H1 (cell line): ENCODE measurements around the gene NT5DC3. TPM values are rescaled to one million over a fixed set of nuclear protein-coding genes. Genes with fewer than 3 reads are reported as not detected.

Experiments
- ASH2L ChIP-seq: fragments of 200-600, 300-600 bp; sonication (generic); IDR thresholded peaks from one replicate; pipeline ENCODE4 v1.7.1; 2017; ENCODE audit warnings: low read length
- ATF3 ChIP-seq: IDR thresholded peaks from 2 replicates; pipeline ENCODE4 v1.6.1; 2011; ENCODE audit warnings: low read depth, mild to moderate bottlenecking, low read length; ENCODE audit not compliant: insufficient read depth
- BRCA1 ChIP-seq: IDR thresholded peaks from 2 replicates; pipeline ENCODE4 v1.6.1; 2012; ENCODE audit warnings: low read depth, low read length, improper control_type of control experiment
- CBX8 ChIP-seq: fragments of 300-800, 300-1000 bp; sonication (generic); IDR thresholded peaks from 2 replicates; pipeline ENCODE4 v1.7.1; 2016; ENCODE audit warnings: low read depth, low read length, borderline replicate concordance
- CEBPB ChIP-seq: IDR thresholded peaks from 2 replicates; pipeline ENCODE4 v1.6.1; 2012; ENCODE audit warnings: low read depth, low read length
- CHD2 ChIP-seq: IDR thresholded peaks from 2 replicates; pipeline ENCODE4 v1.6.1; 2012; ENCODE audit warnings: low read length, improper control_type of control experiment
- CREB1 ChIP-seq: IDR thresholded peaks from 2 replicates; pipeline ENCODE4 v1.6.1; 2012; ENCODE audit warnings: inconsistent platforms
- CTCF ChIP-seq, 3 experiments: IDR thresholded peaks; 1 replicate in 2 of 3; 2 replicates in 1 of 3; pipeline versions ENCODE4 v1.5.1 to v1.6.1; 2011; ENCODE audit warnings: low read length in 3 of 3, mild to moderate bottlenecking in 3 of 3, inconsistent platforms in 2 of 3, low read depth in 1 of 3, moderate library complexity in 1 of 3; ENCODE audit not compliant: insufficient read depth in 1 of 3; ENCODE audit errors: control extremely low read depth in 1 of 3
- EZH2 ChIP-seq: fragments of 200-600 bp; sonication (generic); IDR thresholded peaks from 2 replicates; pipeline ENCODE4 v1.7.1; 2012; ENCODE audit warnings: low read depth, mild to moderate bottlenecking, moderate library complexity, low read length, inconsistent platforms; ENCODE audit not compliant: severe bottlenecking
- FOSL1 ChIP-seq: IDR thresholded peaks from 2 replicates; pipeline ENCODE4 v1.6.1; 2011; ENCODE audit warnings: mild to moderate bottlenecking, low read depth, low read length, moderate library complexity; ENCODE audit not compliant: insufficient read depth
- GABPA ChIP-seq: IDR thresholded peaks from 2 replicates; pipeline ENCODE4 v1.6.1; 2011; ENCODE audit warnings: mild to moderate bottlenecking, low read length, moderate library complexity, borderline replicate concordance; ENCODE audit not compliant: insufficient read depth
- HDAC6 ChIP-seq: IDR thresholded peaks from one replicate; pipeline ENCODE4 v1.7.1; 2012; ENCODE audit warnings: low read depth, mild to moderate bottlenecking, inconsistent platforms, low read length, moderate library complexity
- PHF8 ChIP-seq: fragments of 200-600 bp; sonication (generic); conservative IDR thresholded peaks from 2 replicates; pipeline ENCODE4 v1.7.1; 2012; ENCODE audit warnings: low read depth, mild to moderate bottlenecking, inconsistent platforms, low read length, moderate library complexity
- POU5F1 ChIP-seq: IDR thresholded peaks from 2 replicates; pipeline ENCODE4 v1.6.1; 2011; ENCODE audit warnings: low read depth, mild to moderate bottlenecking, low read length, moderate library complexity
- RFX5 ChIP-seq: IDR thresholded peaks from 2 replicates; pipeline ENCODE4 v1.6.1; 2011; ENCODE audit warnings: low read depth, low read length, improper control_type of control experiment, borderline replicate concordance
- SAP30 ChIP-seq: fragments of 300-600 bp; sonication (generic); IDR thresholded peaks from 2 replicates; pipeline ENCODE4 v1.7.1; 2012; ENCODE audit warnings: low read length, moderate library complexity, mild to moderate bottlenecking, inconsistent platforms; ENCODE audit not compliant: insufficient read depth, insufficient replicate concordance
- SIRT6 ChIP-seq: IDR thresholded peaks from one replicate; pipeline ENCODE4 v1.7.1; 2012; ENCODE audit warnings: low read length, inconsistent platforms
- SP1 ChIP-seq: IDR thresholded peaks from 2 replicates; pipeline ENCODE4 v1.6.1; 2011; ENCODE audit warnings: low read depth, low read length
- SRF ChIP-seq: IDR thresholded peaks from 2 replicates; pipeline ENCODE4 v1.6.1; 2011; ENCODE audit warnings: mild to moderate bottlenecking, low read depth, low read length, moderate library complexity
- SUZ12 ChIP-seq: fragments of 200-600 bp; sonication (generic); IDR thresholded peaks from 2 replicates; pipeline ENCODE4 v1.6.1; 2012; ENCODE audit warnings: mild to moderate bottlenecking, inconsistent platforms, low read length, moderate library complexity, mixed read lengths
- TBP ChIP-seq: IDR thresholded peaks from 2 replicates; pipeline ENCODE4 v1.6.1; 2011; ENCODE audit warnings: low read depth, low read length, improper control_type of control experiment
- polyA plus RNA-seq, 7 experiments: library from polyadenylated mRNA; depleted of rRNA in 3 of 7; stranded (reverse) in 5 of 7; unstranded in 2 of 7; fragments of >200 nt in 5 of 7; fragments of 200-250 nt in 2 of 7; gene quantifications; 1 replicate in 5 of 7; 2 replicates in 1 of 7; 4 replicates in 1 of 7; pipeline versions ENCODE4 v1.2.1 to v1.2.3, GENCODE V29; 2011 to 2013; ENCODE audit warnings: missing spikeins in 2 of 7, mixed read lengths in 2 of 7
- total RNA-seq: library from RNA; stranded (reverse); fragmentation: NEBNext Ultra II Directional; extraction: Animal tissue kit (Norgen Biotek cat#: 25700); gene quantifications from 2 replicates; pipeline ENCODE4 v1.2.1, GENCODE V29; 2021

Gene NT5DC3
- total and polyA plus RNA-seq, 2 of the 8 experiments (the other 6 are each of a cell fraction or from before 2014, with no cell fraction given): 5.4 to 14.8 TPM

DNA sequence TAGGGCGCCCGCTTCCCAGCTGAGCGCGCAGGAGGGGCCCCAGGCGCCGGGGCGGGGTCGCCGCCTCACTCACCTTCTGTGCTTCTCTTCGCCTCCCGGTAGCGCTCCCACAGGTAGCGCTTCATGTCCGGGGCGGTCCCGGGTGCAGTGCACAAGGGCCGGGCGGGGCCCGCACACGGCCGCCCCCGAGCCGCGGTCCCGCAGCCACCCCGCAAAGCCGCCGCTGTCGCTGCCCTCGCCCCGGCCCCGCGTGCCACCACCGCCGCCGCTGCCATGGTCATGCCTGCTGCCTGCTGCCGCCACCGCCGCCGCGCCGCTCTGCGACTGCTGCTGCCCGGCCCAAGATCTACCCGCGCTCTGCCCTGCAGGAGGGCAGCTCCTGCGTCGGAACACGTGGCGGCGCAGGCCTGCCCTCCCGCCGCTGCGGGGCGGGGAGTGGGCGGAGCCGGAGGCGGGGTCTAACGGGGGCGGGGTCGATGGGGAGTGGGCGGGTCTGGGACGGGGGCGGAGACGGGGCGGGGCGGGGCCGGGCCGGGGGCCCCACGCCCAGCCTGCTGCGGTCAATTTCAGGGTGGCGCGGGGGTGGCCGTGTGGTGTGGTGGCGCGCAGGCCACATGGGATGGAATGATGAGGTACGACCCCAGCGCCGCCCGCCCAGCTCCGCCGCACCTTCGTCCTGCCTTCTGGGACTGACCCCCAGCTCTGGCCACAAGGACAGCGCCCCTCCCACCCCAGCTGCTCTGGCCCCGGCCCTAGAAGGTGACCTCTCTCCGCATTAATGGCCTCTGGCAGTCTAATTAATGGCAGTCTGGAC is at the start of gene NT5DC3 (continued):
- TF ChIP-seq ATF3: no peak
- no peak for TF ChIP-seq ASH2L
- no peak for TF ChIP-seq CHD2
- TF ChIP-seq GABPA: no peak
- no peak for TF ChIP-seq HDAC6
- no peak for TF ChIP-seq SAP30
- no peak for TF ChIP-seq SRF
- TF ChIP-seq TBP: peak; percentile 76; the same call in 1 of the 2 replicates
- TF ChIP-seq CEBPB: no peak
- no peak for TF ChIP-seq POU5F1
- peak; percentile 31; the same call in 1 of the 2 replicates for TF ChIP-seq SP1
- TF ChIP-seq EZH2: no peak
- TF ChIP-seq BRCA1: no peak
- TF ChIP-seq RFX5: no peak
- no peak for TF ChIP-seq SUZ12
- TF ChIP-seq FOSL1: no peak
- TF ChIP-seq CBX8: no peak
- TF ChIP-seq SIRT6: no peak
- TF ChIP-seq CTCF (IDR thresholded peaks at IDR 0.05; ENCODE audit: control extremely low read depth in 1 of 3, insufficient read depth in 1 of 3, low read depth in 1 of 3, low read length in 3 of 3): peak in 1 of 3 experiments; percentile 2; a peak in 1 of 4 replicates
- peak; percentile 69 for TF ChIP-seq CREB1
- peak; percentile 76 for TF ChIP-seq PHF8
